Trophoblast cell (in vitro differentiated cells and primary cell): ENCODE results near the gene EHD4.

Experiments
- DNase-seq, 2 donors: peaks; one replicate each; pipeline ENCODE4 v3.0.0-alpha.2; 2016
- H2AFZ ChIP-seq: 2 replicates; pipeline ENCODE4 v1.6.1; 2013; ENCODE audit warnings: low read length, moderate library complexity, mild to moderate bottlenecking; ENCODE audit not compliant: insufficient read depth, poor library complexity
- H2AK5ac ChIP-seq: 2 replicates; pipeline ENCODE4 v1.6.1; 2013; ENCODE audit warnings: mild to moderate bottlenecking, low read length
- H2BK120ac ChIP-seq: 2 replicates; pipeline ENCODE4 v1.6.1; 2013; ENCODE audit warnings: low read length, mild to moderate bottlenecking, moderate library complexity; ENCODE audit not compliant: insufficient read depth, poor library complexity
- H2BK12ac ChIP-seq: 2 replicates; pipeline ENCODE4 v1.6.1; 2013; ENCODE audit warnings: mild to moderate bottlenecking, low read length, moderate library complexity
- H2BK5ac ChIP-seq: 2 replicates; pipeline ENCODE4 v1.6.1; 2013; ENCODE audit warnings: low read length, low read depth, moderate library complexity, mild to moderate bottlenecking; ENCODE audit not compliant: poor library complexity
- H3K14ac ChIP-seq: 2 replicates; pipeline ENCODE4 v1.6.1; 2013; ENCODE audit warnings: mild to moderate bottlenecking, low read length
- H3K18ac ChIP-seq: 2 replicates; pipeline ENCODE4 v1.6.1; 2013; ENCODE audit warnings: mild to moderate bottlenecking, low read length
- H3K23ac ChIP-seq: 2 replicates; pipeline ENCODE4 v1.6.1; 2013; ENCODE audit warnings: low read length
- H3K27ac ChIP-seq: 2 replicates; pipeline ENCODE4 v1.5.1; 2013; ENCODE audit warnings: low read depth, mild to moderate bottlenecking, inconsistent platforms, low read length, moderate library complexity
- H3K27me3 ChIP-seq: 2 replicates; pipeline ENCODE4 v1.6.1; 2013; ENCODE audit warnings: inconsistent platforms, mild to moderate bottlenecking, low read length, moderate library complexity; ENCODE audit not compliant: insufficient read depth
- H3K36me3 ChIP-seq, 2 experiments: 1 replicate in 1 of 2; 2 replicates in 1 of 2; pipeline ENCODE4 v1.6.1; 2013; ENCODE audit warnings: low read length in 2 of 2, mild to moderate bottlenecking in 2 of 2, moderate library complexity in 1 of 2; ENCODE audit not compliant: insufficient read depth in 2 of 2, control insufficient read depth in 1 of 2
- H3K4ac ChIP-seq: 2 replicates; pipeline ENCODE4 v1.6.1; 2013; ENCODE audit warnings: low read depth, mild to moderate bottlenecking, low read length, moderate library complexity
- H3K4me1 ChIP-seq, 2 experiments: 1 replicate in 1 of 2; 2 replicates in 1 of 2; pipeline ENCODE4 v1.6.1; 2013; ENCODE audit warnings: low read length in 2 of 2, mild to moderate bottlenecking in 2 of 2, moderate library complexity in 1 of 2; ENCODE audit not compliant: insufficient read depth in 2 of 2, control insufficient read depth in 1 of 2
- H3K4me2 ChIP-seq: 2 replicates; pipeline ENCODE4 v1.6.1; 2013; ENCODE audit warnings: inconsistent platforms, mild to moderate bottlenecking, low read length, moderate library complexity
- H3K4me3 ChIP-seq: 2 replicates; pipeline ENCODE4 v1.5.1; 2013; ENCODE audit warnings: mild to moderate bottlenecking, low read depth, low read length, inconsistent platforms
- H3K79me1 ChIP-seq: one replicate; pipeline ENCODE4 v1.6.1; 2013; ENCODE audit warnings: low read length
- H3K79me2 ChIP-seq: 2 replicates; pipeline ENCODE4 v1.6.1; 2013; ENCODE audit warnings: low read length, mild to moderate bottlenecking; ENCODE audit not compliant: control insufficient read depth, insufficient read depth, poor library complexity
- H3K9ac ChIP-seq: 2 replicates; pipeline ENCODE4 v1.6.1; 2013; ENCODE audit warnings: mild to moderate bottlenecking, low read length
- H3K9me3 ChIP-seq: 2 replicates; pipeline ENCODE4 v1.6.1; 2013; ENCODE audit warnings: low read depth, mild to moderate bottlenecking, control low read depth, inconsistent platforms, low read length; ENCODE audit not compliant: insufficient read depth
- H4K12ac ChIP-seq: 2 replicates; pipeline ENCODE4 v1.6.1; 2013; ENCODE audit warnings: low read depth, mild to moderate bottlenecking, low read length, moderate library complexity
- H4K8ac ChIP-seq: 2 replicates; pipeline ENCODE4 v1.6.1; 2013; ENCODE audit warnings: low read depth, mild to moderate bottlenecking, low read length, moderate library complexity
- H4K91ac ChIP-seq: one replicate; pipeline ENCODE4 v1.6.1; 2013; ENCODE audit warnings: low read depth, mild to moderate bottlenecking, low read length, moderate library complexity
- WGBS: extraction: QIAGEN DNeasy Blood & Tissue Kit; methylation state at CpG from one replicate; pipeline ENCODE4 v1.1.7; 2013; ENCODE audit warnings: missing lambda C conversion rate; ENCODE audit not compliant: insufficient read length, insufficient coverage; ENCODE audit errors: extremely low coverage; 5-methylcytosine and 5-hydroxymethylcytosine counted together

Gene EHD4

GRCh38 chr15:41896566-41896965 lies 75.8 kb downstream of the EHD4 start:
- no peak overlapping the region for H2BK5ac ChIP-seq

GRCh38 chr15:41895957-41896356 lies 76.4 kb downstream of the EHD4 start:
- Histone ChIP-seq H2BK5ac (no peak overlapping the region), H4K8ac (no peak overlapping the region), H3K36me3 (peaks cover 15 to 19% of the 10 kb centered on the region in 2 experiments), H3K4me2 (no peak overlapping the region), H3K4me3 (no peak overlapping the region), H3K27ac (no peak overlapping the region), H3K27me3 (no peaks in the 10 kb centered on the region), H3K4me1 (peaks cover 12 to 14% of the 10 kb centered on the region in 2 experiments), H3K14ac (no peak overlapping the region), H3K4ac (no peak overlapping the region), H3K79me2 (no peaks in the 10 kb centered on the region), H2BK12ac (no peak overlapping the region), H3K79me1 (peaks cover 2% of the 10 kb centered on the region), H3K23ac (no peak overlapping the region), H2BK120ac (no peak overlapping the region), H4K12ac (no peak overlapping the region), H3K9me3 (peaks cover 6% of the 10 kb centered on the region), H2AFZ (no peak overlapping the region), H4K91ac (no peak overlapping the region), H2AK5ac (no peak overlapping the region), H3K9ac (no peak overlapping the region), H3K18ac (no peak overlapping the region)
- DNase-seq: no peak
- no CpG with 5 or more reads among the region's 1 CpG for WGBS

More at GRCh38 chr15:41896566-41896965, 75.8 kb downstream of the EHD4 start:
- Histone ChIP-seq H3K79me1 (peaks cover 2% of the 10 kb centered on the region), H2AK5ac (no peak overlapping the region), H3K14ac (no peak overlapping the region), H2BK12ac (no peak overlapping the region), H3K36me3 (peaks cover 17 to 21% of the 10 kb centered on the region in 2 experiments), H3K4me2 (no peak overlapping the region), H3K4ac (no peak overlapping the region), H4K12ac (no peak overlapping the region), H3K9me3 (peaks cover 6% of the 10 kb centered on the region), H4K91ac (no peak overlapping the region), H3K18ac (no peak overlapping the region), H2BK120ac (no peak overlapping the region), H3K4me1 (peaks cover 12 to 14% of the 10 kb centered on the region in 2 experiments), H3K9ac (no peak overlapping the region), H2AFZ (no peak overlapping the region), H3K79me2 (no peaks in the 10 kb centered on the region), H4K8ac (no peak overlapping the region), H3K27me3 (no peaks in the 10 kb centered on the region), H3K4me3 (no peak overlapping the region), H3K23ac (no peak overlapping the region), H3K27ac (no peak overlapping the region)
- WGBS: no CpG with 5 or more reads among the region's 6 CpGs
- DNase-seq: no peak

DNA sequence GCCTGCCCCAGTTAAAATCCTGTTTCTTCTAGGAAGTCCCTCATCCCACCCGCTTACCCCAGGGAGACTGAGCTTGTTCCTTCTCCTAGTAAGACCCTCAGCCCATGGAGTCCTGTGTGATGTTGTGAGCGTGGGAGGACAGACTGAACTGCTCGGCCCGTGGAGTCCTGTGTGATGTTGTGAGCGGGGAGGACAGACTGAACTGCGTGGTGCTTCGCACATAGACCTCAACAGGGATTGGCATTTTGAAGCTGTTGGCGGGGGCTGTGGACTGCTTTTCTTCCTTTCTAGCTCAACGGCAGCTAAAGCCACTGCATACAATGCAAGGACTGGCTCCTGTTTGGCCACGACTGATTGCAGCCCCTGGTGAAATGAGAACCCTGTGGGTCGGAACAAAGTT lies 76.9 kb downstream of the EHD4 start:
- Histone ChIP-seq H3K4me2 (no peak overlapping the region), H2AFZ (no peak overlapping the region), H2BK5ac (no peak overlapping the region), H3K9me3 (peaks cover 6% of the 10 kb centered on the region), H3K36me3 (peaks cover 11 to 14% of the 10 kb centered on the region in 2 experiments), H2BK120ac (no peak overlapping the region), H3K23ac (no peak overlapping the region), H3K4me1 (peaks cover 12 to 14% of the 10 kb centered on the region in 2 experiments), H3K4ac (no peak overlapping the region), H3K27ac (no peak overlapping the region), H3K14ac (no peak overlapping the region), H3K79me1 (peaks cover 2% of the 10 kb centered on the region), H3K9ac (no peak overlapping the region), H3K79me2 (no peaks in the 10 kb centered on the region), H2AK5ac (no peak overlapping the region), H4K8ac (no peak overlapping the region), H4K91ac (no peak overlapping the region), H2BK12ac (no peak overlapping the region), H4K12ac (no peak overlapping the region), H3K27me3 (no peaks in the 10 kb centered on the region), H3K18ac (no peak overlapping the region), H3K4me3 (no peak overlapping the region)
- DNase-seq: no peak
- WGBS: no CpG with 5 or more reads among the region's 11 CpGs

DNA sequence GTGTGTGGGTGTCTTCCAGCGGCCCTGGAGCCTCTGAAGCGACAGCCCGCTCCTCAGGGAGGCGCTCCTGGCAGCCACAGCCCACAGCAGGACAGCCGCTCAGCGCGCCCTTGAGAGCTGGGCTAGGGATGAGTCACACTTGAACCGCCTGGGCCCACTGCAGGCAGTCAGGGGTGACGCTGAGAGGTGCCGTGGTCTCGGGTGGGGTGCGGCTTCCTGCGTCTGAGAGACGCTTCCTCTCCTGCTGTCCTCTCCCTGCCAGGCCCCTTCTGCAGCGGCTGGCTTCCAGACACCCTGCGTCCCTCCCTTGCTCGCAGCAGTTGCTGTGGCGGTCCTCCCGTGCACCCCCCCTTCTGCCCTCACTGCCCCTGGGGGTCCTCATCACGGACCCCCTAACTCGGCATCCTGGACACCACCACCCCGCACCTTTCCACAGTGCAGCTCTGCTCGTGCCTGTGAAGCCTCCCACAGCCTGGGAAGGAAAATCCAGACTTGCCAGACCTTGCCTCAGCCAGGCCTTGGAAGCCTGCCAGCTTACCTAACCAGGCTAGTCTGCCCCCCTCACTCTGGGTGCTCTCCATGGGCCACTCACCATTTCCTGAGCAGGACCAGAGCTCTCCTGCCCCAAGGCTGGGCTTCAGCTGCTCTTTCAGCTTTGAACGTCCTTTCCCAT lies 77.4 kb downstream of the EHD4 start:
- peaks cover 12 to 14% of the 10 kb centered on the region in 2 experiments for H3K4me1 ChIP-seq
- H3K27ac ChIP-seq: no peak overlapping the region
- H3K4me3 ChIP-seq: no peak overlapping the region
- H3K23ac ChIP-seq: no peak overlapping the region
- H4K91ac ChIP-seq: no peak overlapping the region
- peak in 1 of 2 donors; percentile 34 for DNase-seq
- H3K18ac ChIP-seq: no peak overlapping the region
- H3K4ac ChIP-seq: no peak overlapping the region
- H2BK5ac ChIP-seq: no peak overlapping the region
- H4K12ac ChIP-seq: no peak overlapping the region
- WGBS: no CpG with 5 or more reads among the region's 24 CpGs
- no peaks in the 10 kb centered on the region for H3K27me3 ChIP-seq
- peaks cover 2% of the 10 kb centered on the region for H3K79me1 ChIP-seq
- no peak overlapping the region for H3K9ac ChIP-seq
- H4K8ac ChIP-seq: no peak overlapping the region
- H3K4me2 ChIP-seq: no peak overlapping the region
- H2BK120ac ChIP-seq: no peak overlapping the region
- H3K79me2 ChIP-seq: no peaks in the 10 kb centered on the region
- no peak overlapping the region for H2AFZ ChIP-seq
- no peak overlapping the region for H2BK12ac ChIP-seq
- peaks cover 6% of the 10 kb centered on the region for H3K9me3 ChIP-seq
- H3K14ac ChIP-seq: peak overlapping the region; percentile 4
- peaks cover 7 to 10% of the 10 kb centered on the region in 2 experiments for H3K36me3 ChIP-seq
- no peak overlapping the region for H2AK5ac ChIP-seq
